ENCODE data around the gene LRPAP1. TPM values are rescaled to one million over a fixed set of nuclear protein-coding genes. Genes with fewer than 3 reads are reported as not detected.

Gene LRPAP1
- total RNA-seq, 5 donors from 2014 or later (not counting 1 experiment from before 2014, with no cell fraction given) = 81.2 to 88.4 (median 81.9) TPM

DNA sequence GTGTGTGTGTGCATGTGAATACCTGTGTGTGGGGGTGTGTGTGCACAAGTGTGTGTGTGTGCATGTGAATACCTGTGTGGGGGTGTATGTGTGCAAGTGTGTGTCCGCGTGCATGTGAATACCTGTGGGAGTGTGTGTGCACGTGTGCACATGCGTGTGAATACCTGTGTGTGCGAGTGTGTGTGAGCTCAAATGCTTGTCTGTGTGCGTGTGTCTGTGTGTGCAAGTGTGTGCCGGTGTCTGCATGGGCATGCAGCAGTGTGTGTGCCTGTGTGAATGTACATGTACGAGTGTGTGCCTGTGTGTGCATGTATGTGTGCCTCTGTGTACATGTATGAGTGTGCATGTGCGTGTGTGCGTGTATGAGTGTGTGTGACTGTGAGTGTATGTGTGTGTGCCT, 64.1 kb downstream of the LRPAP1 start:
- ATAC-seq (replicated peaks in 1 of 4) = no peak
- no peak overlapping the region for H3K4me3 ChIP-seq (ENCODE audit: control insufficient read depth in 1 of 2, extremely low read depth in 1 of 2, low read length in 1 of 2)
- H3K4me1 Mint-ChIP-seq = no peaks in the 10 kb centered on the region
- H3K27ac ChIP-seq (ENCODE audit: low read length) = no peak overlapping the region
- H3K27me3 ChIP-seq (replicated peaks in 1 of 2; ENCODE audit: control insufficient read depth in 2 of 2, extremely low read depth in 1 of 2, insufficient read depth in 2 of 2, low read length in 1 of 2) = peaks cover 0 to 36% of the 10 kb centered on the region in 2 experiments
- ChIA-PET POLR2A (no interaction called here), CTCF (no interaction called here)
- peaks cover 0 to 6% of the 10 kb centered on the region in 2 experiments for H3K4me1 ChIP-seq (ENCODE audit: control insufficient read depth in 1 of 2, extremely low read depth in 1 of 2, insufficient read depth in 2 of 2, low read length in 2 of 2)
- no peaks in the 10 kb centered on the region for H3K36me3 ChIP-seq (ENCODE audit: control insufficient read depth in 2 of 2, extremely low read depth in 1 of 2, insufficient read depth in 1 of 2, low read length in 1 of 2)
- no peak overlapping the region for H3K4me3 Mint-ChIP-seq
- peaks cover 3 to 15% of the 10 kb centered on the region in 2 donors for H3K27me3 Mint-ChIP-seq
- no peaks in the 10 kb centered on the region for H3K9me3 ChIP-seq
- H3K27ac Mint-ChIP-seq = no peak overlapping the region
- 98% methylated on average over 10 of the region's 10 CpGs for WGBS (ENCODE audit: insufficient coverage)
- H3K9me3 Mint-ChIP-seq = no peaks in the 10 kb centered on the region
- no peaks in the 10 kb centered on the region for H3K36me3 Mint-ChIP-seq
- no peak for DNase-seq

GRCh38 chr4:3467601-3468031, 64.6 kb downstream of the LRPAP1 start:
- no peak overlapping the region for H3K27ac ChIP-seq (ENCODE audit: low read length)
- peaks cover 0 to 6% of the 10 kb centered on the region in 2 experiments for H3K4me1 ChIP-seq (ENCODE audit: control insufficient read depth in 1 of 2, extremely low read depth in 1 of 2, insufficient read depth in 2 of 2, low read length in 2 of 2)
- Mint-ChIP-seq H3K27ac (no peak overlapping the region), H3K4me3 (no peak overlapping the region), H3K4me1 (no peaks in the 10 kb centered on the region), H3K9me3 (no peaks in the 10 kb centered on the region), H3K27me3 (peaks cover 4 to 18% of the 10 kb centered on the region in 2 donors), H3K36me3 (no peaks in the 10 kb centered on the region)
- H3K9me3 ChIP-seq = no peaks in the 10 kb centered on the region
- ChIA-PET POLR2A (no interaction called here), CTCF (no interaction called here)
- H3K36me3 ChIP-seq (ENCODE audit: control insufficient read depth in 2 of 2, extremely low read depth in 1 of 2, insufficient read depth in 1 of 2, low read length in 1 of 2) = no peaks in the 10 kb centered on the region
- no peak for ATAC-seq (replicated peaks in 1 of 4)
- 83% methylated on average over 12 of the region's 15 CpGs for WGBS (ENCODE audit: insufficient coverage)
- peaks cover 0 to 38% of the 10 kb centered on the region in 2 experiments for H3K27me3 ChIP-seq (replicated peaks in 1 of 2; ENCODE audit: control insufficient read depth in 2 of 2, extremely low read depth in 1 of 2, insufficient read depth in 2 of 2, low read length in 1 of 2)
- H3K4me3 ChIP-seq (ENCODE audit: control insufficient read depth in 1 of 2, extremely low read depth in 1 of 2, low read length in 1 of 2) = no peak overlapping the region
- DNase-seq = no peak

- Histone ChIP-seq H3K27ac (ENCODE audit: low read length) (no peak overlapping the region), H3K27me3 (replicated peaks in 1 of 2; ENCODE audit: control insufficient read depth in 2 of 2, extremely low read depth in 1 of 2, insufficient read depth in 2 of 2, low read length in 1 of 2) (peaks cover 0 to 43% of the 10 kb centered on the region in 2 experiments), H3K4me1 (ENCODE audit: control insufficient read depth in 1 of 2, extremely low read depth in 1 of 2, insufficient read depth in 2 of 2, low read length in 2 of 2) (peaks cover 0 to 6% of the 10 kb centered on the region in 2 experiments), H3K9me3 (no peaks in the 10 kb centered on the region), H3K4me3 (ENCODE audit: control insufficient read depth in 1 of 2, extremely low read depth in 1 of 2, low read length in 1 of 2) (no peak overlapping the region), H3K36me3 (ENCODE audit: control insufficient read depth in 2 of 2, extremely low read depth in 1 of 2, insufficient read depth in 1 of 2, low read length in 1 of 2) (no peaks in the 10 kb centered on the region)
- H3K4me3 Mint-ChIP-seq = no peak overlapping the region
- DNase-seq = no peak
- ATAC-seq (replicated peaks in 1 of 4) = no peak
- WGBS (ENCODE audit: insufficient coverage) = 90% methylated on average over 24 of the region's 40 CpGs
- no peaks in the 10 kb centered on the region for H3K4me1 Mint-ChIP-seq
- ChIA-PET POLR2A (no interaction called here), CTCF (no interaction called here)
- H3K27me3 Mint-ChIP-seq = peaks cover 11 to 24% of the 10 kb centered on the region in 2 donors
- no peaks in the 10 kb centered on the region for H3K9me3 Mint-ChIP-seq
- H3K36me3 Mint-ChIP-seq = no peaks in the 10 kb centered on the region
- no peak overlapping the region for H3K27ac Mint-ChIP-seq
Measured at GRCh38 chr4:3466691-3467600, 65.3 kb downstream of the LRPAP1 start.

- no peak for ATAC-seq (replicated peaks in 1 of 4)
- H3K4me3 ChIP-seq (ENCODE audit: control insufficient read depth in 1 of 2, extremely low read depth in 1 of 2, low read length in 1 of 2) = no peak overlapping the region
- CTCF ChIA-PET = no interaction called here
Measured at GRCh38 chr4:3465698-3466671, 66.2 kb downstream of the LRPAP1 start.

DNA sequence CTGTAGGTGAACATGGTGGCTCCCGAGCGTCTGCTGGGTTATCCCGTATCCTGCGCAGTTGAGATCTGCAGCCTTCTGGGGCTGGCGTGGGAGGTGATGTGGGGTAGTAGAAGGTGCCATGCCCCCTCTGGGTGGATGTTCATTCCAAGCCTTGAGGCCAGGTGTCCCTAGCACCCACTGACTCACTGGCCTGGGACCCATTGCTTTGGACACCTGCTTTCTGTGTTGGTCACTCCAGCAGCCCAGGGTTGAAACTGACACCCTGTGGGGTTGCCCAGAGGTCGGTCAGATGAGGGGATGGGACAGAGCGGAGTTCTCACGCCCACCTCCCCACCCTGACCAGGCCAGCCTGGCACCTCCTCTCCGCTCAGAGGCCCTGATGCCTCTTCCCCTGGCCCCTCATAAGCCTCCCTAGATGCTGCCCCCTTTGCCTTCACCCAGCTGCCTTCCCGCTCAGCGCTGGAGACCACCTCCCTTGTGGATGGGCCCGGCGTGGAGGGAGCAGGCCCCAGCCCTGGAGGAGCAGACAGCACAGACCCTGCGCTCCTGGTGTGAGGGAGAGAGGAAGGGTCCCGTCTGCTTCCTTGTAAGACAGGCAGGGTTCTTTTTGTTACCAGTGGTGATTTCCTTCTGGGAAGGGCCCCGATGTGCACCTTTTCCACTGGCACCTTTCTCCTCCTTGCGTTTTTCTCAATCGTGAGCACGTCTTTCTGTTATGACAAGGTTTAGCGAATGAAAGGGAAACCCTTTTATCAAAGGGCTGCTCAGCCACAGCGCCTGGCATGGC, 67.1 kb downstream of the LRPAP1 start:
- DNase-seq = no peak
- peaks cover 0 to 6% of the 10 kb centered on the region in 2 experiments for H3K4me1 ChIP-seq (ENCODE audit: control insufficient read depth in 1 of 2, extremely low read depth in 1 of 2, insufficient read depth in 2 of 2, low read length in 2 of 2)
- CTCF ChIA-PET = no interaction called here
- no peak for ATAC-seq (replicated peaks in 1 of 4)
- Mint-ChIP-seq H3K4me1 (no peaks in the 10 kb centered on the region), H3K27me3 (peaks cover 13 to 30% of the 10 kb centered on the region in 2 donors), H3K36me3 (no peaks in the 10 kb centered on the region), H3K27ac (no peak overlapping the region), H3K9me3 (peaks cover 0 to 1% (median 0%) of the 10 kb centered on the region in 3 donors), H3K4me3 (peak overlapping the region in 1 of 3 donors; percentile 37)
- 88% methylated on average over 17 of the region's 21 CpGs for WGBS (ENCODE audit: insufficient coverage)
- H3K36me3 ChIP-seq (ENCODE audit: control insufficient read depth in 2 of 2, extremely low read depth in 1 of 2, insufficient read depth in 1 of 2, low read length in 1 of 2) = no peaks in the 10 kb centered on the region
- H3K27me3 ChIP-seq (replicated peaks in 1 of 2; ENCODE audit: control insufficient read depth in 2 of 2, extremely low read depth in 1 of 2, insufficient read depth in 2 of 2, low read length in 1 of 2) = peaks cover 0 to 50% of the 10 kb centered on the region in 2 experiments
- POLR2A ChIA-PET = no interaction called here
- peaks cover 2% of the 10 kb centered on the region for H3K9me3 ChIP-seq
- H3K27ac ChIP-seq (ENCODE audit: low read length) = no peak overlapping the region
- H3K4me3 ChIP-seq (ENCODE audit: control insufficient read depth in 1 of 2, extremely low read depth in 1 of 2, low read length in 1 of 2) = no peak overlapping the region

More at GRCh38 chr4:3465698-3466671, 66.2 kb downstream of the LRPAP1 start:
- no peak overlapping the region for H3K4me3 Mint-ChIP-seq
- Histone ChIP-seq H3K36me3 (ENCODE audit: control insufficient read depth in 2 of 2, extremely low read depth in 1 of 2, insufficient read depth in 1 of 2, low read length in 1 of 2) (no peaks in the 10 kb centered on the region), H3K4me1 (ENCODE audit: control insufficient read depth in 1 of 2, extremely low read depth in 1 of 2, insufficient read depth in 2 of 2, low read length in 2 of 2) (peaks cover 0 to 6% of the 10 kb centered on the region in 2 experiments), H3K27me3 (replicated peaks in 1 of 2; ENCODE audit: control insufficient read depth in 2 of 2, extremely low read depth in 1 of 2, insufficient read depth in 2 of 2, low read length in 1 of 2) (peaks cover 0 to 47% of the 10 kb centered on the region in 2 experiments), H3K9me3 (no peaks in the 10 kb centered on the region), H3K27ac (ENCODE audit: low read length) (no peak overlapping the region)
- no peaks in the 10 kb centered on the region for H3K9me3 Mint-ChIP-seq
- WGBS (ENCODE audit: insufficient coverage) = 79% methylated on average over 28 of the region's 41 CpGs
- no peaks in the 10 kb centered on the region for H3K4me1 Mint-ChIP-seq
- no peaks in the 10 kb centered on the region for H3K36me3 Mint-ChIP-seq
- POLR2A ChIA-PET = no interaction called here
- H3K27ac Mint-ChIP-seq = no peak overlapping the region
- no peak for DNase-seq
- H3K27me3 Mint-ChIP-seq = peaks cover 11 to 26% of the 10 kb centered on the region in 2 donors

Data from T-cell (primary cell).